GM18498 (cell line): ENCODE measurements around the gene ATP1B1.
"Not testable (repeated sequence)": the region's sequence is repeated elsewhere in the genome, so short reads cannot be mapped to it uniquely, and the experiment has no call there.

Source experiments
- ATAC-seq: cut with Tn5 transposase; IDR thresholded peaks from one replicate; pipeline ENCODE4 v1.9.1; 2021; ENCODE audit warnings: mild to moderate bottlenecking, moderate library complexity; ENCODE audit not compliant: unreplicated experiment

Gene ATP1B1

GRCh38 chr1:169138866-169139670 is 32.6 kb downstream of the ATP1B1 start:
- peak; percentile 83 for ATAC-seq

DNA sequence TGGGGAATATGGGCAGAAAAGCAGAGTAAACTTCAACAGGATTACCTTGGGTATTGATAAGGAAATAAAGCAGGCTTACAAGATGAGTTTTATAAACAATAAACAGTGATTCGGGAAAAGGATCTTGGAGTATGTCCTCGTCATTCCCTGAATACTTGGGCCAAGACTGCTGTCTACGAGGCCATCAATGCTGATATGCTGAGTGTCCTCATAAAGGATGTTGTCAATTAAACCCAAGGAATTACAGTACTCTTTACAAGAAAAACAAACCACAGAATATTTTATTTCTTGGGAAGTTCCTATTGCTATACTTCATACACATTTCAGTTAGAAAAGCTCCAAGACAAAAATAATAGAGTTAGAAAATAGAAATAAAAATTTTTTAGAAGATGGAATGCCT is 34.9 kb downstream of the ATP1B1 start:
- ATAC-seq, result no peak

GRCh38 chr1:169142129-169142528 is 35.6 kb downstream of the ATP1B1 start:
- no peak for ATAC-seq

DNA sequence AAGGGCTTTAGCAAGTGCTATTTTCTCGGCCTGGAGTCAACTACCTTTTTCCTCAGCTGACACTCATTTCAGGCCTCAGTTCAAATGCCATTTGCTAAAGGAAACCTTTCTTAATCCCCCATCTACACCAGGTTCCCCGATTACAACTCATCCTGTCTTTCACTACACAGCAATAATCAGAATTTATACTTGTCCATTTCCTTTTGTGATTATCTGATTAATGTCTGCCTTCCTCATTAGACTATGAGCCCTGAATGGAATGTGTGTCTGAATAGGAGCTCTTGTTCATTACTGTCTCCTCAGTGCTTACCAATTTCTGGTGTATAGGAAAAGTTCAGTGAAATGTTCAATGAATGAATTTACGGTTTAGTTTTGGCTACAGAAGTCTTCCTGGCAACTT is 36.9 kb downstream of the ATP1B1 start:
- no peak for ATAC-seq

GRCh38 chr1:169143984-169144383 is 37.5 kb downstream of the ATP1B1 start:
- no peak for ATAC-seq

- ATAC-seq, result no peak
Observed at GRCh38 chr1:169144941-169145626, 38.6 kb downstream of the ATP1B1 start.

GRCh38 chr1:169146576-169147214 is 40.2 kb downstream of the ATP1B1 start:
- no peak for ATAC-seq

DNA sequence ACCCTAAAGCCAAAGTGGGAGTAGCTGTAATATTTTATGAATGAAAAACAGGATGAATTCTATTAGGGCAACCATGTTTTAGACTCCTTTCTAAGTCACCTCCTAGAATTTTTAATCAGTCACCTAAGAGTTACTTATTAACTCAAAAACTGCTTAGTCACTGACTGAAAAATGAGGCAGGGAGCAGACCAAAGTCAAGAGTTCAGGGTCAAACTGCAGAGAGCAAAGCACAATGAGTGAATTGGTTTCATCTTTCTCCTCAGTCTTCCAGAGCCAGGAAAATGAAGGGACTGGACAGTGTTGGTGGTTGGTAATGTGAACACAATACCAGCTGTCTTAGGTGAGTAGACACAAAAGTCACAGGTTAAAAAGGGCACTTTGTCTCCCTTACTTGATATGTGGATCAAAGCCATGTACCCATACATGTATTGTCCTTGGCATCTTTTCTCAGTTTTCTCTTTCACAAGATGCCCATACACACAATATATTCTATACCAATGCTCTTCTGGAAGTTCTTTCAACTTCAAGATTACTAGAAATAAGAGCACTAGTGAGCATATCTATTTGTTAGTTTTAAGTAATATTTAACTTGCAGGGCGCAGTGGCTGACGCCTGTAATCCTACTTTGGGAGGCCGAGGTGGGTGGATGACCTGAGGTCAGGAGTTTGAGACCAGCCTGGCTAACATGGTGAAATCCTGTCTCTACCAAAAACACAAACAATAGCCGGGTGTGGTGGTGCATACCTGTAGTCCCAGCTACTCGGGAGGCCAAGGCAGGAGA is 42.2 kb downstream of the ATP1B1 start:
- no peak for ATAC-seq

GRCh38 chr1:169149555-169150286 is 43.2 kb downstream of the ATP1B1 start:
- no peak for ATAC-seq

DNA sequence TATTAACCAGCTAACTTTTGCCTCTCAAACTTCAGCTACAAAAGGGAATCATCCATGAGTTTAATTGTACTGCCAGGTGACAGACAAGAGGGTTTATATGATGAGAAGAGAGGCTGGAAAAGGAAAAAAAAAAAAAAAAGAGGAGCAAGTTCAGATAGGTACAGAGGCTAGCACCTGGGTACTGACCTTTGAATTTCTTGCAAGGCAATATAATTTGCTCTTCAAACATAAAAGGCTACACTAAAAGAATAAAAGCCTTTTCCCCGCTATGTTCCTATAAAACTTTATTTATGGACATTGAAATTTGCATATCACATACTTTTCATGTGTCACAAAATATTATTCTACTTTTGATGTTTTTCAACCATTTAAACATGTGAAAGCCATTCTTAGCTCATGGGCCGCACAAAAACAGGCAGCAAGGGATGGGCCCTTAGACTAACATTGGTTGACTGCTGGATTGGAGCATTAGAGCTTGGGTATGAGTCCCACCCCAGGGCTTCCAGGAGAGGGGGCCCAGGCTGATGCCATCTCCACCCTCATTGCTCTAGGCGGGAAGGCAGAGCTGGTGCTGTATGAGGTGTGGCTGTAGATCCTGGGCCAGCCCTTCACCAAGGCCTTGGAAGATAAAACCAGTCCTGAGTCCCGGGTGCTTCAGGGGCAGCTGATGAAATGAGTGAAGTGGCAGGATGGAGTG is 44.3 kb downstream of the ATP1B1 start:
- no peak for ATAC-seq

DNA sequence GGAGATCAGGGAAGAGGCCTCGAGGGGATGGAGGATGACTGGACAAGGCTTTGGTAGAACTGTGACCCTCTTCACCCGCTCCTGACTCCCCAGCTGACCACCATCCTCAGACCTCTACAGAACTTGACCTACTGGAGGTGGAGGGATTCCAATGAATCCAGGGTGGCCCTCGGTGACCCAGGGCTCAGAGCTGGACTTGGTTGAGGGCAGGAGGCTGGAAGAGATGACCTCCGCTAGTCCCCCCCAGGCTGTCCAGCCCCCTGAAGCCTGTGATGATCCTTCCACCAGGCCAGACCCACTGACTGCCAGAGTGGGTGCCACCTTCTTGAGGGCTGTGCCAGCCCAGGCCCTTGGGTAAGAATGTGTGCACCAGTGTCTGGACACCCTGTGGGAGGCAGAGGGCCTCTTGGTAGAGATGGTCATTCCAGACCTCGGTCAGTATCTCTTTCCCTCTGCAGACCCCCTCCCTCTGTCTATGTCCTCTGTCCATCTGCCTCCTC is 44.9 kb downstream of the ATP1B1 start:
- ATAC-seq, result no peak

DNA sequence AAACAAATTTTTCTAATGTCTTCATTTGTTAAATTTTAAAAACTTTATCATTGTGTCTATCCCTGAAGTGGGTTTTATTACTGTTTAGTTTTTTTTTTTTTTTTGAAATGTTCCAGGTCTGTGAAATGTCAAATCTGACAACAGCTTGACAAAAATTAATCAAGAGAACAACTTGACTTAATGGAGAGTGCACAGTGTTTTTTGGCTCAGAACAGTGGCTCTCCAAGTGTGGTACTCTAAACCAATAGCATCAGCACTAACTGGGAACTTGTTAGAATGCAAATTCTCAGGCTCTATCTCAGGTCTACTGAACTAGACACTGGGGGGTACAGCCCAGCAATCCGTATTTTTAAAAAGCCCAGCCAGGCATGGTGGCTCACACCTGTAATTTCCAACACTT is 49.2 kb downstream of the ATP1B1 start:
- no peak for ATAC-seq

GRCh38 chr1:169156580-169156979 is 50.1 kb downstream of the ATP1B1 start:
- no peak for ATAC-seq

DNA sequence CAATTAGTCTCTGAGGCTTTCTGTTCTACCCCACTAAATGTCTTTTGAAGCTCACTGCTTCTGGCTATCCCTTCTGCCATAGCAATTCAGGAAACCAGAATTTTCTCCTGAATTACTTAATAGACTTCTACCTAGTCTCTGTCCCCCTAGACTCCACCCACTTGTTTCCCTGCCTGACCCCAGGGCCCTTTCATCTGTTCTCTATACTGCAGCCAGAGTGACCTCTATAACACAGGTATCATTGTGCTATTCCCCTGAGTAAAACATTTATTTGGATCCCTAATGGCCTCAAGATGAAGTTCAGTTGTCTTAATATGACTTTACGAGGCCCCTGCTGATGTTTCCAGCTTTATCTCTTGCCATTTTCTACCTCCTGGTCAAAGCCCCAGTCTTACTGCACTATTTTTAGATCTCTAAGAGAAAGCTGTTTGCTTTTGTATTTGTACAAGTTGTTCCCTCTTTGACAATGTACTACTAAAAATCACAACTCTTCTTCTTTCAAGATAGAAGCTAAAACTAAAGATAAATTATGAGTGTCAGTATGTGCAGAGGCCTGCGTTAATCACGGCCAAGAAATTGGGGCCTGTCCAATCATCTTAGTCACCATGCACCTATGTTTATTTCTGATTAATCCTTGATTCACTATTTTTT is 54.5 kb downstream of the ATP1B1 start:
- no peak for ATAC-seq

- peak; percentile 88 for ATAC-seq
Observed at GRCh38 chr1:169161496-169162194, 55.2 kb downstream of the ATP1B1 start.

DNA sequence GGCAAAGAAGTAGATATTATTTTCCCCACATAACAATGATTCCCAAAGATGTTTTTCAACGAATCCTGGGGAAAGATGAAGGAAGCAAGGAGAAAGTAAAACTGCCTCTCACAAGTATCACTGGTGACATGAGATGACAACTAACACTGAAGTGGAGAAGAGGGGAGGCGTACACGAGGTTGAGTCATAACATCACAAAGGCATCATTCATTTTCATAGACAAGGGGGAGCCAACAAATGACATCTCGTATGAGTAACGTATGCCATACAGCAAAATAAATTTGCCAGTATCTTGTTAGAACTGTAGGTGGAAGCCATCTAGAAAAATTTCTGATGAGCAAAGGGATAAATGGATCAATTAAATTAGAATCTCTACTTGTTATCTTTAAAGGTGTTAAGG is 56.6 kb downstream of the ATP1B1 start:
- no peak for ATAC-seq

DNA sequence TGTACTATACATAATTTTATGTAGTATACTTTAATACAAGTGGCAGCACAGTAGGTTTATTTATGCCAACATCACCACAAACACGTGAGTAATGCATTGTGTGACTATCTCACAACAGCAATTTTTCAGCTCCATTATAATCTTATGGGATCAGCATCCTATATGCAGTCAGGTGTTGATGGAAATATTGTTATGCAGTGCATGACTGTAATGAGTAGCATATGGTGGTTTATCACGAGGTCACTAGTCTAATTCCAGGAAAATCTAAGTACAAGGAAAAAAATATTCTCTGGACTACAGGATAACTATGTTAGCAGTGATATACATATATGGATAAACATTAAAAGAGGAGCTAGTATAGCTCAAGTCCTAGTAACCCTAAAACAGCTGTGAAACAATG is 69.0 kb downstream of the ATP1B1 start:
- no peak for ATAC-seq

- ATAC-seq, result not testable (repeated sequence)
Observed at GRCh38 chr1:169179431-169179830, 72.9 kb downstream of the ATP1B1 start.

GRCh38 chr1:169180174-169180573 is 73.7 kb downstream of the ATP1B1 start:
- ATAC-seq, result no peak
